ENCODE results near the gene CER1. TPM values are rescaled to one million over a fixed set of nuclear protein-coding genes. Genes with fewer than 3 reads are reported as not detected.

Gene CER1
- polyA plus RNA-seq, 3 donors, result not detected

DNA sequence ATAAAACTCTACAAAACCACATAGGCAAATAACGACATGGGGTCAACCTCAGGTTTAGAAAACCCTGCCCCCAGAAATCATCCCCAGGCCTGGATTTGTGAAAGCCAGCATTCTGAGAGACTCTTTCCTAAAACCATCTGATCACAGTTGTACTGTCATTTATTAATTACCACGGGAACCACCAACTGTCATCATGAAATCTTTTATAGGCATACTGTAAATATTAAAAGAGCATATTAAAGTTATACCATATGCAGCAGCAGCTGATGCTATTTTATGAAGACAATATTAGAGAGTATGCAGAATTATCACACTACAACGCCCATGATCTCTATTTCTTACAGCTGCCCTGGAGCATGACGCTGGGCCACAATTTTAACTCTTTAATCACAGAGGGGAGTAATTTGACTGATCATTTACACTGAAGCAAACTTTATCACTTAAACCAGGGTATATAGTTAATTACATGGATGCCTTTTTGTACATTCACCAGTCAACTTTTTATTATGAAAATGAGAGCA lies 20.3 kb downstream of the CER1 start:
- WGBS (ENCODE audit: insufficient coverage), result no CpG with 5 or more reads among the region's 4 CpGs
- H3K4me3 Mint-ChIP-seq, result peak overlapping the region in 1 of 2 donors; percentile 1
- no peak for TF ChIP-seq CTCF (IDR thresholded peaks at IDR 0.05)

DNA sequence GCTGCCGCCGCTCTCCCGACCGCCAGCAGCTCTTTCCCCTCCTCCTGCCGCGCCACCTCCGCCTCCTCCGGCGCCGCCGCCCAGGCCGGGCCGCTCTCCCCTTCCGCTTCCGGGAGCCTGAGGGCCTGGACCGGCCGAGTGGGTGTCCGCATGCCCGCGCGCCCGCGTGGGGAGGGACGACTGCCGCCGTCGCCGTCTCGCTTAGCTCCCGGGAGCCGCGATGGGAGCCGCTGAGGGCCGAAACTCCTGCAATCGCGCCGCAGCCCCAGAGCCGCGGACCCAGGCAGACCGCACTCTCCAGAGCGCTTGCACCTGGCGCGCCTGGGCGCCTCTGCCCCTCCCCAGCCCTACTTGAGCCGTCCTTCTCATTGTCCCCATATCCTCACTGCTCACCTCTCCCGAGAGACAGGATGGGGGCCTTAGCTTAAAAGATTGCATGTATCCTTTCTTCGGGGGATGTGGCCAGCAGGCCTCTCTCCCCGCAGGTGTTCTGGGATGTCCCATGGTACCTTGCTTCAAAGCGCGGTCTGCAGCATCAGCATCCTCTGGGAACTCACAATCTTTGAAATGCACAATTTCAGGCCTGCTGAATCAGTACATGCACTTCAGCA lies 29.2 kb downstream of the CER1 start, which contains the start of gene ZDHHC21:
ZDHHC21 (minus strand) TSS at position 182 of the 611 bp plus-strand sequence. CDS start 19,092 bp downstream, outside the sequence.
- no peak for TF ChIP-seq CTCF (IDR thresholded peaks at IDR 0.05)
- Histone ChIP-seq H3K4me1 (ENCODE audit: control insufficient read depth in 1 of 2, insufficient read depth in 2 of 2, low read length in 2 of 2) (peaks cover 12 to 20% of the 10 kb centered on the region in 2 donors), H3K9me3 (replicated peaks in 1 of 2; ENCODE audit: control insufficient read depth in 1 of 2, insufficient read depth in 1 of 2, low read length in 2 of 2) (no peaks in the 10 kb centered on the region), H3K36me3 (replicated peaks in 1 of 2; ENCODE audit: control insufficient read depth in 1 of 2, insufficient read depth in 2 of 2, low read length in 2 of 2) (no peaks in the 10 kb centered on the region), H3K27ac (ENCODE audit: low read depth in 1 of 2, low read length in 2 of 2) (peak within 1 kb of the TSS in 1 of 2 donors; percentile 9), H4K20me1 (ENCODE audit: insufficient read depth, low read length) (no peaks in the 10 kb centered on the region), H3K4me2 (replicated peaks; ENCODE audit: extremely low read depth, low read length, poor library complexity, severe bottlenecking) (peak within 1 kb of the TSS; percentile 82), H3K9ac (ENCODE audit: insufficient read depth, low read length, poor library complexity, severe bottlenecking) (peak within 1 kb of the TSS; percentile 64), H3K4me3 (replicated peaks in 1 of 3; ENCODE audit: low read depth in 2 of 3, low read length in 3 of 3) (peak within 1 kb of the TSS; percentile 46 to 80 (median 56)), H3K79me2 (ENCODE audit: insufficient read depth, low read length) (no peaks in the 10 kb centered on the region), H2AFZ (ENCODE audit: insufficient read depth, low read depth, low read length, poor library complexity, severe bottlenecking) (peak within 1 kb of the TSS; percentile 85), H3K27me3 (ENCODE audit: control insufficient read depth in 2 of 2, insufficient read depth in 2 of 2, low read length in 2 of 2) (peaks cover 21 to 49% of the 10 kb centered on the region in 2 donors)
- Mint-ChIP-seq H3K27ac (peak within 1 kb of the TSS in 2 of 7 donors; percentile 42 to 47), H3K27me3 (ENCODE audit: low read depth in 3 of 3) (peaks cover 19 to 42% (median 28%) of the 10 kb centered on the region in 3 donors), H3K4me3 (peak within 1 kb of the TSS; percentile 95 to 96), H3K36me3 (peaks cover 13 to 14% of the 10 kb centered on the region in 2 donors), H3K4me1 (peaks cover 23% of the 10 kb centered on the region), H3K9me3 (peaks cover 0 to 5% (median 0%) of the 10 kb centered on the region in 7 donors)
- intact Hi-C loops (cut with micrococcal nuclease), result no loop called here
- DNase-seq, result peak; percentile 20 to 37 (median 27)
- WGBS (ENCODE audit: insufficient coverage), result 4% methylated on average over 46 of the region's 50 CpGs

More for the DNA sequence above, 20.3 kb downstream of the CER1 start:
- intact Hi-C loops (cut with micrococcal nuclease), result no loop called here
- Histone ChIP-seq H3K4me2 (replicated peaks; ENCODE audit: extremely low read depth, low read length, poor library complexity, severe bottlenecking) (no peak overlapping the region), H3K36me3 (replicated peaks in 1 of 2; ENCODE audit: control insufficient read depth in 1 of 2, insufficient read depth in 2 of 2, low read length in 2 of 2) (no peaks in the 10 kb centered on the region), H3K9me3 (replicated peaks in 1 of 2; ENCODE audit: control insufficient read depth in 1 of 2, insufficient read depth in 1 of 2, low read length in 2 of 2) (peaks cover 11 to 30% of the 10 kb centered on the region in 2 donors), H3K4me3 (replicated peaks in 1 of 3; ENCODE audit: low read depth in 2 of 3, low read length in 3 of 3) (no peak overlapping the region), H3K4me1 (ENCODE audit: control insufficient read depth in 1 of 2, insufficient read depth in 2 of 2, low read length in 2 of 2) (no peaks in the 10 kb centered on the region), H3K9ac (ENCODE audit: insufficient read depth, low read length, poor library complexity, severe bottlenecking) (no peak overlapping the region), H3K27ac (ENCODE audit: low read depth in 1 of 2, low read length in 2 of 2) (no peak overlapping the region), H4K20me1 (ENCODE audit: insufficient read depth, low read length) (no peaks in the 10 kb centered on the region), H2AFZ (ENCODE audit: insufficient read depth, low read depth, low read length, poor library complexity, severe bottlenecking) (no peak overlapping the region), H3K27me3 (ENCODE audit: control insufficient read depth in 2 of 2, insufficient read depth in 2 of 2, low read length in 2 of 2) (peaks cover 38 to 62% of the 10 kb centered on the region in 2 donors), H3K79me2 (ENCODE audit: insufficient read depth, low read length) (no peaks in the 10 kb centered on the region)
- peaks cover 12 to 36% (median 26%) of the 10 kb centered on the region in 7 donors for H3K9me3 Mint-ChIP-seq
- H3K27me3 Mint-ChIP-seq (ENCODE audit: low read depth in 3 of 3), result peaks cover 20 to 37% (median 22%) of the 10 kb centered on the region in 3 donors
- peaks cover 4% of the 10 kb centered on the region for H3K4me1 Mint-ChIP-seq
- H3K36me3 Mint-ChIP-seq, result no peaks in the 10 kb centered on the region
- H3K27ac Mint-ChIP-seq, result no peak overlapping the region
- DNase-seq, result no peak
